Thymus (tissue), 11 donors: ENCODE data around the gene PGBD2. TPM values are rescaled to one million over a fixed set of nuclear protein-coding genes. Genes with fewer than 3 reads are reported as not detected.
"Not testable (repeated sequence)": the region's sequence is repeated elsewhere in the genome, so short reads cannot be mapped to it uniquely, and the experiment has no call there.

ENCODE experiments used
- DNase-seq, 9 donors: peaks; one replicate each; pipeline ENCODE4 v3.0.0-alpha.2; 2013; ENCODE audit warnings: low spot score in 9 of 9, low read depth in 6 of 9, missing footprints in 1 of 9
- H3K27ac ChIP-seq, 2 donors: one replicate each; pipeline ENCODE4 v1.5.1; 2013; ENCODE audit warnings: control low read depth in 1 of 2, low read depth in 1 of 2, low read length in 1 of 2, mild to moderate bottlenecking in 1 of 2, moderate library complexity in 1 of 2
- H3K27me3 ChIP-seq, 2 donors: one replicate each; pipeline ENCODE4 v1.5.1; 2013; ENCODE audit warnings: low read length in 1 of 2; ENCODE audit not compliant: control insufficient read depth in 2 of 2, insufficient read depth in 1 of 2
- H3K36me3 ChIP-seq, 2 donors: one replicate each; pipeline ENCODE4 v1.5.1; 2013; ENCODE audit warnings: low read length in 1 of 2, mild to moderate bottlenecking in 1 of 2, moderate library complexity in 1 of 2; ENCODE audit not compliant: control insufficient read depth in 2 of 2, insufficient read depth in 2 of 2
- H3K4me1 ChIP-seq, 2 donors: one replicate each; pipeline ENCODE4 v1.5.1; 2013; ENCODE audit warnings: low read length in 2 of 2; ENCODE audit not compliant: control insufficient read depth in 2 of 2, insufficient read depth in 2 of 2
- H3K4me3 ChIP-seq, 2 donors: one replicate each; pipeline ENCODE4 v1.5.1; 2013; ENCODE audit warnings: low read length in 2 of 2, control low read depth in 1 of 2, mild to moderate bottlenecking in 1 of 2
- H3K9me3 ChIP-seq, 2 donors: one replicate each; pipeline ENCODE4 v1.5.1; 2013; ENCODE audit warnings: low read length in 1 of 2, mild to moderate bottlenecking in 1 of 2; ENCODE audit not compliant: control insufficient read depth in 2 of 2, insufficient read depth in 1 of 2
- WGBS: extraction: QIAGEN DNeasy Blood & Tissue Kit; methylation state at CpG from one replicate; pipeline ENCODE4 v1.1.7; 2013; 5-methylcytosine and 5-hydroxymethylcytosine counted together
- polyA plus RNA-seq: library from polyadenylated mRNA; stranded (reverse); fragments of 200-250 nt; gene quantifications from one replicate; pipeline ENCODE4 v1.2.3, GENCODE V29; 2013
- total RNA-seq: library from RNA; stranded (reverse); fragments of 120-200 nt; gene quantifications from one replicate; pipeline ENCODE4 v1.2.4, GENCODE V29; 2013
- donor health status: healthy.

Gene PGBD2
- total and polyA plus RNA-seq, 2 donors, result 8.0 to 8.8 TPM

- H3K9me3 ChIP-seq, H3K4me3 ChIP-seq, DNase-seq, H3K36me3 ChIP-seq, H3K27me3 ChIP-seq, H3K27ac ChIP-seq: not testable (repeated sequence)
- WGBS, result 95% methylated on average over 4 of the region's 4 CpGs
- H3K4me1 ChIP-seq, result peaks cover 7 to 21% of the 10 kb centered on the region in 2 donors
These were observed 24.0 kb downstream of the PGBD2 start for GRCh38 chr1:248930037-248930436.

GRCh38 chr1:248938173-248938809, 32.3 kb downstream of the PGBD2 start:
- H3K36me3 ChIP-seq, DNase-seq: not testable (repeated sequence)
- 94% methylated on average over 4 of the region's 9 CpGs for WGBS

DNA sequence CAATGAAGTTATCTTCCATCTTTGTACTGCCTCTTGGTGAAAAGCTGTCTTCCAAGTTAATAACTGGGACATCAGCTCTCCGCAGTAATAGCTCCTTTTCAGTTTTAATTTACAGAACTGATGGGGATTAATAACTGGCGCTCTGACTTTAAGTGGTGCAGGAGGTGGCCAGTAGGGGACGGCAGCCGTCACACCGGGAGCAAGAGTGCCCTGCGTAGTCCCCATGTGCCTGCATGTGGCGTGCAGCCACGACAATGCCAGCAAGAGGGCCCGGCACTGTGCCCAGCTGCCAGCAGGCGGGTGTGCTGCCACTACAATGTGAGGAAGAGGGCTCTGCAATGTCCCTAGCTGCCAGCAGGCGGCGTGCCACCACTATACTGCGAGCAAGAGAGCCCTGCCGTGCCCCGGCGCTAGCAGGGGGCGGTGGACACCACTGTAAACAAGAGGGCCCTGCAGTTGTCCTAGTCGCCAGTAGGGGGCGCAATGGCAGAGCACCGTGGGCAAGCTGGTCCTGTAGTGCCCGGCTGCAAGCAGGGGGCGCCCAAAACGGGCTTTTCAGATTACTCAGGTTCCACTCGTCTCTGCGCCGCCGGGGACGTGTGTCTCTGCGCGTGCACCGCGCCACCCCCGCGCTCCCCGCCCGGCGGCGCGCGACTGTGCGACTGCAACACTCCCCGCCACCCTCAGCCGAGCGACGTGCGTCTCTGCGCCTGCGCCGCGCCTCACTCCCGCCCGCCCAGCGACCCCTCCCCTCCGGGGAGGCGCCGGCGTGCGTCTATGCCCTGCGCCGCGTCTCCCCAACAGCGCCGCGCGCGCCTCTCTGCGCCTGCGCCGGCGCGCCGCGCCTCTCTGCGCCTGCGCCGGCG, 38.3 kb downstream of the PGBD2 start:
- H3K27me3 ChIP-seq, H3K4me1 ChIP-seq, H3K36me3 ChIP-seq, H3K27ac ChIP-seq, H3K9me3 ChIP-seq, H3K4me3 ChIP-seq, DNase-seq: not testable (repeated sequence)
- 79% methylated on average over 28 of the region's 77 CpGs for WGBS

More at GRCh38 chr1:248938173-248938809, 32.3 kb downstream of the PGBD2 start:
- H3K27ac ChIP-seq, H3K9me3 ChIP-seq, H3K4me1 ChIP-seq, H3K4me3 ChIP-seq, H3K27me3 ChIP-seq: not testable (repeated sequence)

- H3K9me3 ChIP-seq, H3K4me1 ChIP-seq, H3K27me3 ChIP-seq, H3K27ac ChIP-seq, H3K36me3 ChIP-seq, H3K4me3 ChIP-seq, DNase-seq: not testable (repeated sequence)
- 83% methylated on average over 15 of the region's 33 CpGs for WGBS
These were observed 39.0 kb downstream of the PGBD2 start for GRCh38 chr1:248945000-248945423.

GRCh38 chr1:248945453-248945852, 39.4 kb downstream of the PGBD2 start:
- peak in 1 of 9 donors; percentile 54 for DNase-seq
- not testable (repeated sequence) for H3K27me3 ChIP-seq, H3K9me3 ChIP-seq, H3K36me3 ChIP-seq, H3K4me3 ChIP-seq, H3K4me1 ChIP-seq, H3K27ac ChIP-seq
- 68% methylated on average over 11 of the region's 13 CpGs for WGBS

GRCh38 chr1:248945856-248946416, 39.9 kb downstream of the PGBD2 start:
- H3K27me3 ChIP-seq, H3K27ac ChIP-seq, H3K9me3 ChIP-seq, H3K36me3 ChIP-seq, H3K4me1 ChIP-seq, H3K4me3 ChIP-seq, DNase-seq: not testable (repeated sequence)

Other genes with a start within 250 kb of the PGBD2 start
- gene OR14I1, start 203.5 kb upstream of the PGBD2 start, total RNA-seq, result not detected
- gene OR14I1, start 203.5 kb upstream of the PGBD2 start, polyA plus RNA-seq, result not detected
- 0.05 TPM for gene LYPD8, start 150.5 kb upstream of the PGBD2 start, total RNA-seq
- 0.34 TPM for gene LYPD8, start 150.5 kb upstream of the PGBD2 start, polyA plus RNA-seq
- 16.1 TPM for gene SH3BP5L, start 80.3 kb upstream of the PGBD2 start, total RNA-seq
- gene SH3BP5L, start 80.3 kb upstream of the PGBD2 start, polyA plus RNA-seq, result 15.0 TPM
- gene ZNF672, start 68.0 kb upstream of the PGBD2 start, total RNA-seq, result 23.7 TPM
- gene ZNF672, start 68.0 kb upstream of the PGBD2 start, polyA plus RNA-seq, result 16.8 TPM
- gene ZNF692, start 47.1 kb upstream of the PGBD2 start, total RNA-seq, result 20.7 TPM
- gene ZNF692, start 47.1 kb upstream of the PGBD2 start, polyA plus RNA-seq, result 127 TPM